K562 (cell line): ENCODE results near the gene IKBKG. TPM values are rescaled to one million over a fixed set of nuclear protein-coding genes. Genes with fewer than 3 reads are reported as not detected.

Experiments
- BRF2 ChIP-seq: IDR thresholded peaks from 3 replicates; pipeline ENCODE4 v1.6.1; 2011; ENCODE audit warnings: borderline replicate concordance, mild to moderate bottlenecking; ENCODE audit not compliant: insufficient read length, insufficient read depth
- CEBPZ ChIP-seq: fragments of 150-350 bp; IDR thresholded peaks from 2 replicates; pipeline ENCODE4 v1.6.1; 2014; ENCODE audit warnings: low read depth, mild to moderate bottlenecking, low read length, borderline replicate concordance
- CREM ChIP-seq: IDR thresholded peaks from 2 replicates; pipeline ENCODE4 v1.6.1; 2014; ENCODE audit warnings: antibody characterized with exemption, low read depth
- NCOA1 ChIP-seq: fragments of 450-650 bp; IDR thresholded peaks from 2 replicates; pipeline ENCODE4 v1.6.1; 2016; ENCODE audit warnings: low read depth
- PHB ChIP-seq: fragments of 250-450 bp; sonication (Bioruptor Pico); IDR thresholded peaks from 2 replicates; pipeline ENCODE4 v1.5.0; 2021
- RBM17 ChIP-seq: fragments of 200-400 bp; formaldehyde crosslinking; IDR thresholded peaks from 2 replicates; pipeline ENCODE4 v1.6.1; 2017; ENCODE audit warnings: low read depth, mild to moderate bottlenecking, low read length, borderline replicate concordance
- RFX7 ChIP-seq: fragments of 250-450 bp; sonication (Bioruptor Pico); IDR thresholded peaks from 2 replicates; pipeline ENCODE4 v1.5.1; 2021; ENCODE audit warnings: mild to moderate bottlenecking
- STAT5B ChIP-seq: fragments of 250-450 bp; sonication (Bioruptor Pico); IDR thresholded peaks from 2 replicates; pipeline ENCODE4 v1.8.0; 2021; ENCODE audit warnings: mild to moderate bottlenecking, inconsistent platforms
- TBP ChIP-seq: optimal IDR thresholded peaks from 2 replicates; pipeline ENCODE3; 2011; ENCODE audit warnings: low read depth, low read length, improper control_type of control experiment
- polyA plus RNA-seq, 8 experiments: library from polyadenylated mRNA; depleted of rRNA in 4 of 8; stranded (reverse) in 5 of 8; unstranded in 3 of 8; fragments of >200 nt; fragmentation: Nextera tagmentation in 2 of 8; fragmentation: Illumina TruSeq in 1 of 8; extraction: Ambion mirVana in 2 of 8; extraction: Trizol in 1 of 8; gene quantifications; 2 replicates each; pipeline versions ENCODE4 v1.2.1 to v1.2.3, GENCODE V29; 2011 to 2014; ENCODE audit warnings: inconsistent platforms in 1 of 8, missing spikeins in 1 of 8
- total RNA-seq, 7 experiments: library from RNA; depleted of rRNA in 6 of 7; stranded (reverse); fragments of >200 nt in 6 of 7; fragmentation: Illumina TruSeq in 2 of 7; extraction: Trizol in 2 of 7; gene quantifications; 2 replicates each; pipeline versions ENCODE4 v1.2.1 to v1.2.3, GENCODE V29; 2011 to 2021; ENCODE audit warnings: low replicate concordance in 1 of 7
- TF ChIP-seq, protein P1 (sequence below): fragments of 250-450 bp; sonication (Bioruptor Pico); IDR thresholded peaks from 2 replicates; pipeline ENCODE4 v1.8.0; 2021; ENCODE audit warnings: mild to moderate bottlenecking, moderate library complexity
- TF ChIP-seq, protein P2 (sequence below): IDR thresholded peaks from 2 replicates; pipeline ENCODE4 v1.6.1; 2012; ENCODE audit warnings: low read depth, low read length, improper control_type of control experiment, borderline replicate concordance
- TF ChIP-seq, protein P3 (sequence below), 2 experiments: IDR thresholded peaks; 2 replicates each; pipeline ENCODE4 v1.6.1; 2011; ENCODE audit warnings: borderline replicate concordance in 1 of 2, control low read depth in 1 of 2, low read depth in 1 of 2, low read length in 1 of 2, mild to moderate bottlenecking in 1 of 2, mixed read lengths in 1 of 2, moderate library complexity in 1 of 2; ENCODE audit not compliant: insufficient read depth in 1 of 2, insufficient read length in 1 of 2, poor library complexity in 1 of 2, severe bottlenecking in 1 of 2; ENCODE audit errors: extremely low read depth in 1 of 2

IKBKG gene
- total and polyA plus RNA-seq, 9 of the 15 experiments (the other 6 are each of a cell fraction or from before 2014, with no cell fraction given), result 0.68 to 60.0 (median 21.9) TPM

DNA sequence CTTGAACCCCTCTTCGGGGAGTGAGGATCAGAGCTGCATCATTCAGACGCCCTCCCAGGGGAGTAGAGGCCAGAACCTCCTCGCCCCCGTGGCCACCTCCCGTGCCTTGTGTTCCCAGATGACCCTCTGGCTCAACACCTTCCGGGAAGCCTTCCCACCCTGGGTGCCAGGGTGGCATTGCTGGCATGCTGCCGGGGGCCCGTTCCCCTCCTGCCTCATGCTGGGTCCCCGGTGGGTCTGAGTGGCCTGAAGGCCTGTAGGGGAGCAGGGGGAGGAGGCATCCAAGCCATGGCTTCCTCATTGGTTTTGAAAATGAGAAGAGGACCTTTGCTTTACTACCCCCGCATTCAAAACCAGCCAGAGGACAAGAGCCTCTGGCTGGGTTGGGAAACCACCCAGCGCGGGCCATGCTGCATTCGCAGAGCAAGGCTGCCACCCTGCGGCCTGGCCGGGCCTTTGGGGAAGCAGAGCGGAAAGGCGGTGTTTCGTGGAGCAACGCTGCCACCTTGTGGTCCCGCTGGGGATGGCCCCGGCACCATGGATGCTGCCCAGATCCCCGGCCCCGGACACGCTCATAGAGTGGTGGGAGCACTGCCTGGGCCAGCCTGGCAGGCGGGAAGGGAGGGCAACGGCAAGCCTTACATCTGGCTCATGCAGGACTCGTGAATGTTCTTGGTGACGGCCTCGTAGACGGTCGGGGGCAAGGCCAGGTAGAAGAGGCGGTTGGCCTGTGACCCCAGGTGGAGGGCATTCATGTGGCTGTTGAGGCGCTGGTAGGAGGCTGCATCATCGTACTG is 12.7 kb upstream of the IKBKG start (continued):
- TF ChIP-seq, protein P1, sequence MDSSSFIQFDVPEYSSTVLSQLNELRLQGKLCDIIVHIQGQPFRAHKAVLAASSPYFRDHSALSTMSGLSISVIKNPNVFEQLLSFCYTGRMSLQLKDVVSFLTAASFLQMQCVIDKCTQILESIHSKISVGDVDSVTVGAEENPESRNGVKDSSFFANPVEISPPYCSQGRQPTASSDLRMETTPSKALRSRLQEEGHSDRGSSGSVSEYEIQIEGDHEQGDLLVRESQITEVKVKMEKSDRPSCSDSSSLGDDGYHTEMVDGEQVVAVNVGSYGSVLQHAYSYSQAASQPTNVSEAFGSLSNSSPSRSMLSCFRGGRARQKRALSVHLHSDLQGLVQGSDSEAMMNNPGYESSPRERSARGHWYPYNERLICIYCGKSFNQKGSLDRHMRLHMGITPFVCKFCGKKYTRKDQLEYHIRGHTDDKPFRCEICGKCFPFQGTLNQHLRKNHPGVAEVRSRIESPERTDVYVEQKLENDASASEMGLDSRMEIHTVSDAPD, result no peak
- TF ChIP-seq NCOA1, result no peak
- TF ChIP-seq, protein P2, sequence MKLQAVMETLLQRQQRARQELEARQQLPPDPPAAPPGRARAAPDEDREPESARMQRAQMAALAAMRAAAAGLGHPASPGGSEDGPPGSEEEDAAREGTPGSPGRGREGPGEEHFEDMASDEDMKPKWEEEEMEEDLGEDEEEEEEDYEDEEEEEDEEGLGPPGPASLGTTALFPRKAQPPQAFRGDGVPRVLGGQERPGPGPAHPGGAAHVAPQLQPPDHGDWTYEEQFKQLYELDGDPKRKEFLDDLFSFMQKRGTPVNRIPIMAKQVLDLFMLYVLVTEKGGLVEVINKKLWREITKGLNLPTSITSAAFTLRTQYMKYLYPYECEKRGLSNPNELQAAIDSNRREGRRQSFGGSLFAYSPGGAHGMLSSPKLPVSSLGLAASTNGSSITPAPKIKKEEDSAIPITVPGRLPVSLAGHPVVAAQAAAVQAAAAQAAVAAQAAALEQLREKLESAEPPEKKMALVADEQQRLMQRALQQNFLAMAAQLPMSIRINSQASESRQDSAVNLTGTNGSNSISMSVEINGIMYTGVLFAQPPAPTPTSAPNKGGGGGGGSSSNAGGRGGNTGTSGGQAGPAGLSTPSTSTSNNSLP, result no peak
- no peak for TF ChIP-seq STAT5B (CRISPR knock-in tag)
- no peak for TF ChIP-seq PHB (CRISPR knock-in tag)
- TF ChIP-seq BRF2, result no peak
- TF ChIP-seq, protein P3, sequence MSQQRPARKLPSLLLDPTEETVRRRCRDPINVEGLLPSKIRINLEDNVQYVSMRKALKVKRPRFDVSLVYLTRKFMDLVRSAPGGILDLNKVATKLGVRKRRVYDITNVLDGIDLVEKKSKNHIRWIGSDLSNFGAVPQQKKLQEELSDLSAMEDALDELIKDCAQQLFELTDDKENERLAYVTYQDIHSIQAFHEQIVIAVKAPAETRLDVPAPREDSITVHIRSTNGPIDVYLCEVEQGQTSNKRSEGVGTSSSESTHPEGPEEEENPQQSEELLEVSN (IDR thresholded peaks at IDR 0.05; ENCODE audit: borderline replicate concordance in 1 of 2, extremely low read depth in 1 of 2, insufficient read depth in 1 of 2, insufficient read length in 1 of 2, low read depth in 1 of 2, low read length in 1 of 2, poor library complexity in 1 of 2, severe bottlenecking in 1 of 2), result peak in 1 of 2 experiments; percentile 32
- TF ChIP-seq RBM17, result no peak
- TF ChIP-seq CREM, result peak; percentile 62
- no peak for TF ChIP-seq CEBPZ
- TF ChIP-seq RFX7 (CRISPR knock-in tag), result no peak
- TF ChIP-seq TBP, result no peak
